Panc1 (cell line): Measurements from ENCODE around the gene FFAR3. TPM values are rescaled to one million over a fixed set of nuclear protein-coding genes. Genes with fewer than 3 reads are reported as not detected.
"Not testable (repeated sequence)": the region's sequence is repeated elsewhere in the genome, so short reads cannot be mapped to it uniquely, and the experiment has no call there.

Experiments
- ATAC-seq: fragments of 200-7000 bp; cut with Tn5 transposase; 2 replicates; pipeline ENCODE4 v1.9.1; 2020; ENCODE audit warnings: mild to moderate bottlenecking, moderate library complexity
- BruUV-seq: library from RNA; stranded (reverse); fragments of 400-500 nt; replicated peaks from 2 replicates; lab custom pipeline; 2021; lab: Mats Ljungman, UMichigan
- CTCF ChIA-PET: fragments of 300-600 bp; sonication (Branson Sonifier 250); formaldehyde crosslinking; loops from one replicate; lab custom pipeline; 2022; ENCODE audit warnings: antibody characterized with exemption; lab: Charles Lee
- POLR2A ChIA-PET: fragments of 300-600 bp; sonication (Branson Sonifier 250); formaldehyde crosslinking; loops from one replicate; lab custom pipeline; 2022; ENCODE audit warnings: antibody characterized with exemption; lab: Charles Lee
- DNase-seq: peaks from one replicate; pipeline ENCODE4 v3.0.0-alpha.2; 2010; ENCODE audit warnings: low read depth, low spot score
- H3K27ac ChIP-seq: 2 replicates; pipeline ENCODE4 v1.5.1; 2011; ENCODE audit warnings: mild to moderate bottlenecking, low read length, inconsistent platforms
- H3K27me3 ChIP-seq: fragments of 200-500 bp; sonication (Bioruptor generic); 2 replicates; pipeline ENCODE4 v1.6.0; 2014; ENCODE audit warnings: low read length, inconsistent platforms; ENCODE audit not compliant: control insufficient read depth, insufficient read depth
- H3K36me3 ChIP-seq: fragments of 200-500 bp; sonication (Bioruptor generic); 2 replicates; pipeline ENCODE4 v1.5.1; 2014; ENCODE audit warnings: inconsistent platforms, mild to moderate bottlenecking, low read length, moderate library complexity; ENCODE audit not compliant: control insufficient read depth, insufficient read depth
- H3K4me1 ChIP-seq: 2 replicates; pipeline ENCODE4 v1.5.1; 2011; ENCODE audit warnings: inconsistent platforms, mild to moderate bottlenecking, low read length, moderate library complexity; ENCODE audit not compliant: control insufficient read depth, insufficient read depth
- H3K4me3 ChIP-seq, 2 experiments: 2 replicates each; pipeline ENCODE4 v1.5.1; 2011 to 2012; ENCODE audit warnings: low read depth in 2 of 2, low read length in 2 of 2, mild to moderate bottlenecking in 2 of 2, inconsistent platforms in 1 of 2, moderate library complexity in 1 of 2
- H3K9me3 ChIP-seq: fragments of 200-500 bp; sonication (Bioruptor generic); 2 replicates; pipeline ENCODE4 v1.5.1; 2014; ENCODE audit warnings: low read depth, mild to moderate bottlenecking, inconsistent platforms, low read length, moderate library complexity; ENCODE audit not compliant: control insufficient read depth, insufficient read depth
- CTCF ChIP-seq: fragments of 450-650 bp; IDR thresholded peaks from 2 replicates; pipeline ENCODE4 v1.5.1; 2017; ENCODE audit warnings: mild to moderate bottlenecking
- POLR2AphosphoS5 ChIP-seq: IDR thresholded peaks from 2 replicates; pipeline ENCODE4 v1.6.1; 2012; ENCODE audit warnings: mild to moderate bottlenecking, low read depth, low read length, moderate library complexity
- REST ChIP-seq, 2 experiments: IDR thresholded peaks; 2 replicates each; pipeline ENCODE4 v1.6.1; 2011 to 2012; ENCODE audit warnings: low read depth in 2 of 2, control low read depth in 1 of 2, low read length in 1 of 2, mild to moderate bottlenecking in 1 of 2, moderate library complexity in 1 of 2; ENCODE audit not compliant: insufficient read depth in 1 of 2
- SIN3A ChIP-seq: IDR thresholded peaks from 2 replicates; pipeline ENCODE4 v1.6.1; 2012; ENCODE audit warnings: low read depth, mild to moderate bottlenecking, low read length, moderate library complexity, borderline replicate concordance; ENCODE audit not compliant: insufficient read depth
- TCF7L2 ChIP-seq: IDR thresholded peaks from 2 replicates; pipeline ENCODE4 v1.6.1; 2011; ENCODE audit warnings: mild to moderate bottlenecking, low read depth, low read length, inconsistent platforms
- in situ Hi-C: cut with HindIII; loops from 2 replicates; pipeline ENCODE4 v1.10.0; 2016; ENCODE audit warnings: low sequenced_read_pairs, low pct_unique_long_range_greater_than_20kb
- intact Hi-C: fragments of 100-400 bp; cut with micrococcal nuclease; formaldehyde crosslinking; loops from one replicate; pipeline ENCODE4 v1.10.0; 2022; ENCODE audit not compliant: unreplicated experiment
- total RNA-seq: library from RNA; stranded (reverse); gene quantifications from one replicate; pipeline ENCODE4 v1.2.1, GENCODE V29; 2021; ENCODE audit not compliant: unreplicated experiment

FFAR3 gene
- total RNA-seq, 1 experiment from 2014 or later, result not detected

GRCh38 chr19:35379545-35379944, 21.3 kb downstream of the FFAR3 start:
- POLR2A ChIA-PET, result interaction anchor here (0.6 kb wide), 1 partner anchor 60 kb away, joined by 4 read pairs; no protein-coding TSS in a partner anchor
- H3K9me3 ChIP-seq, DNase-seq, H3K27ac ChIP-seq, ATAC-seq, H3K4me1 ChIP-seq, H3K36me3 ChIP-seq, BruUV-seq, intact Hi-C loops, in situ Hi-C loops, H3K27me3 ChIP-seq, H3K4me3 ChIP-seq, CTCF ChIA-PET: not testable (repeated sequence)

- no peak for DNase-seq
- ChIA-PET POLR2A (interaction anchor here (0.6 kb wide), 1 partner anchor 61 kb away, joined by 4 read pairs; no protein-coding TSS in a partner anchor), CTCF (no interaction called here)
- ATAC-seq, result no peak
- TF ChIP-seq POLR2AphosphoS5 (no peak), SIN3A (no peak), CTCF (no peak), TCF7L2 (no peak), REST (IDR thresholded peaks at IDR 0.05; ENCODE audit: insufficient read depth in 1 of 2, low read depth in 2 of 2, low read length in 1 of 2) (no peak)
- Histone ChIP-seq H3K4me3 (no peak overlapping the region), H3K9me3 (no peaks in the 10 kb centered on the region), H3K27me3 (peaks cover 3% of the 10 kb centered on the region; the same call in 1 of the 2 replicates), H3K27ac (no peak overlapping the region), H3K36me3 (no peaks in the 10 kb centered on the region), H3K4me1 (no peaks in the 10 kb centered on the region)
- no TSS peak for BruUV-seq
- in situ Hi-C loops, result no loop called here
- intact Hi-C loops, result no loop called here
These were observed 21.7 kb downstream of the FFAR3 start for GRCh38 chr19:35379992-35380391.

GRCh38 chr19:35380450-35381124, 22.3 kb downstream of the FFAR3 start:
- ChIA-PET POLR2A (no interaction called here), CTCF (no interaction called here)
- BruUV-seq, result no TSS peak
- intact Hi-C loops (no loop called here), in situ Hi-C loops (no loop called here)
- no peaks in the 10 kb centered on the region for H3K4me1 ChIP-seq
- H3K27ac ChIP-seq, result no peak overlapping the region
- H3K9me3 ChIP-seq, result peaks cover under 1% of the 10 kb centered on the region; the same call in 1 of the 2 replicates
- ATAC-seq (no peak), DNase-seq (no peak)
- TF ChIP-seq CTCF, result no peak
- no peak for TF ChIP-seq POLR2AphosphoS5
- no peak for TF ChIP-seq TCF7L2
- no peak for TF ChIP-seq REST (IDR thresholded peaks at IDR 0.05; ENCODE audit: insufficient read depth in 1 of 2, low read depth in 2 of 2, low read length in 1 of 2)
- no peak for TF ChIP-seq SIN3A
- H3K36me3 ChIP-seq, result no peaks in the 10 kb centered on the region
- no peak overlapping the region for H3K4me3 ChIP-seq
- peaks cover 3% of the 10 kb centered on the region; the same call in 1 of the 2 replicates for H3K27me3 ChIP-seq
